HG02840 (cell line): ENCODE measurements around the gene ATP6V1B1.

ENCODE experiments used
- ATAC-seq: cut with Tn5 transposase; IDR thresholded peaks from one replicate; pipeline ENCODE4 v1.9.1; 2021; ENCODE audit warnings: mild to moderate bottlenecking, moderate library complexity, moderate number of reproducible peaks; ENCODE audit not compliant: unreplicated experiment, low FRiP score

The ATP6V1B1 gene

GRCh38 chr2:70942396-70943204 is 6.9 kb downstream of the ATP6V1B1 start:
- no peak for ATAC-seq

GRCh38 chr2:70943205-70943871 is 7.6 kb downstream of the ATP6V1B1 start:
- ATAC-seq: no peak

GRCh38 chr2:70944111-70944690 is 8.5 kb downstream of the ATP6V1B1 start:
- ATAC-seq: no peak

GRCh38 chr2:70946832-70947442 is 11.2 kb downstream of the ATP6V1B1 start:
- ATAC-seq: no peak

- no peak for ATAC-seq
These were observed 12.0 kb downstream of the ATP6V1B1 start for GRCh38 chr2:70947556-70948184.

GRCh38 chr2:70948337-70949003 is 12.8 kb downstream of the ATP6V1B1 start:
- no peak for ATAC-seq

GRCh38 chr2:70949086-70949485 is 13.4 kb downstream of the ATP6V1B1 start:
- no peak for ATAC-seq

- ATAC-seq: no peak
These were observed 19.2 kb downstream of the ATP6V1B1 start for GRCh38 chr2:70954886-70955285.

GRCh38 chr2:70956141-70956540 is 20.4 kb downstream of the ATP6V1B1 start:
- no peak for ATAC-seq

- ATAC-seq: no peak
These were observed 22.1 kb downstream of the ATP6V1B1 start for GRCh38 chr2:70957798-70958197.

GRCh38 chr2:70958759-70959158 is 23.1 kb downstream of the ATP6V1B1 start:
- no peak for ATAC-seq

GRCh38 chr2:70959271-70959761 is 23.6 kb downstream of the ATP6V1B1 start:
- no peak for ATAC-seq

- no peak for ATAC-seq
These were observed 24.4 kb downstream of the ATP6V1B1 start for GRCh38 chr2:70959851-70960832.

- no peak for ATAC-seq
These were observed 25.3 kb downstream of the ATP6V1B1 start for GRCh38 chr2:70960833-70961647.

- ATAC-seq: no peak
These were observed 25.9 kb downstream of the ATP6V1B1 start for GRCh38 chr2:70961648-70961994.

GRCh38 chr2:70962211-70962884 is 26.6 kb downstream of the ATP6V1B1 start:
- ATAC-seq: no peak
